ENCODE data around the gene RNF212. TPM values are rescaled to one million over a fixed set of nuclear protein-coding genes. Genes with fewer than 3 reads are reported as not detected.

RNF212 gene
- total and polyA plus RNA-seq, 10 of the 15 experiments (the other 5 are each of a cell fraction or from before 2014, with no cell fraction given): not detected

DNA sequence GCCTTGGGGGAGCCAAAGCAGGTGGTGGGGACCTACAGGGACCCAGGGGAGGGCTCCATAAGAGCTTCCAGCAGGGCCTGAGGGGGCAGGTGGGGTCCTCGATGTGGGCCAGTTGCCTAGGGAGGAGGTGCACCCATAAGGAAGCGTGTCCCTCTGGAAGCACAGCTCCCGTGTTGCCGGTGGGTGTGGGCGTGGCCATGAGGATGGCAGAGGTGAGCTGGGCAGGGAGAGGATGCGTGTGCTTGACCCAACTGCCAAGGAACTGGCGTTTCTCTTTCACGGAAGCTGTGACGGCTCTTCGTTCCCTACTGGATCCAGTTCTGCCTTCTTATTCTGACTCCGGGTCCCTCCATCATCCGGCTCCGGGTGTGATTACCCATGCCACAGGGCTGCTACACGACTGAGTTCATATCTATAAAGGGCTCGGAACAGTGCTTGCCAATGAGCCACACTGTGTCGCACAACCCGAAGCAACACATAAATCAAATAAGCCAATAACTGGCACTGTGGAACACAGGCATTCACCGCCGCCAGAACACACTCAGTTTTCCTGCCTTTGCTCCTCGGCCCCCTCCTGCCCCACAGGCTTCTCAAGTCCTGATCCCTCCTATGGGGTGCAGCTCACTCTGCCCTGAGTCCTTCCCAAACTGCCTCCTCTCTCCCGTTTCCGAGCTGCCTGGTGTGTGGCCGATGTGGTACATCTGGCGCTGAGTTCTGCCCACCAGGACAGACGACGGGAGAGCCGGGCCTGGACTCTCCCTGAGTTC lies 35.5 kb downstream of the RNF212 start:
- intact Hi-C loops (cut with micrococcal nuclease; ENCODE audit: unreplicated experiment): no loop called here
- ChIA-PET RAD21 (ENCODE audit: unreplicated experiment) (no interaction called here), CTCF (no interaction called here), SMC1A (ENCODE audit: uncharacterized antibody, unreplicated experiment) (no interaction called here), POLR2A (no interaction called here)
- Histone ChIP-seq H4K20me1 (ENCODE audit: control insufficient read depth, insufficient read depth) (no peaks in the 10 kb centered on the region), H3K27ac (ENCODE audit: control insufficient read depth, insufficient read depth) (no peak overlapping the region), H3K9ac (ENCODE audit: control insufficient read depth, insufficient read depth, low read length) (no peak overlapping the region), H3K27me3 (replicated peaks in 1 of 2; ENCODE audit: control insufficient read depth in 2 of 2, insufficient read depth in 2 of 2, low read length in 1 of 2) (no peaks in the 10 kb centered on the region), H3K4me3 (no peak overlapping the region), H2AFZ (ENCODE audit: control insufficient read depth, low read depth, low read length) (no peak overlapping the region), H3K4me2 (ENCODE audit: control insufficient read depth, insufficient read depth) (no peak overlapping the region), H3K9me3 (replicated peaks; ENCODE audit: control insufficient read depth, insufficient read depth, low read length) (no peaks in the 10 kb centered on the region; the same call in 2 of the 3 replicates), H3K4me1 (ENCODE audit: control insufficient read depth, insufficient read depth, low read length) (no peaks in the 10 kb centered on the region), H3K79me2 (ENCODE audit: control insufficient read depth, insufficient read depth, low read length) (no peaks in the 10 kb centered on the region), H3K36me3 (ENCODE audit: control insufficient read depth in 2 of 2, insufficient read depth in 2 of 2, low read length in 1 of 2) (no peaks in the 10 kb centered on the region)
- in situ Hi-C loops (cut with MboI): no loop called here
- FAIRE-seq: no peak
- 54% methylated on average over 27 of the region's 27 CpGs for WGBS (ENCODE audit: insufficient coverage, insufficient replicate concordance, low lambda C conversion rate, missing lambda C conversion rate)
- no peak for DNase-seq (ENCODE audit: low read depth, low spot score)
- ATAC-seq: no peak
- BruUV-seq (replicated peaks): no TSS peak
- no peak for TF ChIP-seq SUZ12 (IDR thresholded peaks at IDR 0.05; ENCODE audit: unreplicated experiment)
- TF ChIP-seq, protein P1, sequence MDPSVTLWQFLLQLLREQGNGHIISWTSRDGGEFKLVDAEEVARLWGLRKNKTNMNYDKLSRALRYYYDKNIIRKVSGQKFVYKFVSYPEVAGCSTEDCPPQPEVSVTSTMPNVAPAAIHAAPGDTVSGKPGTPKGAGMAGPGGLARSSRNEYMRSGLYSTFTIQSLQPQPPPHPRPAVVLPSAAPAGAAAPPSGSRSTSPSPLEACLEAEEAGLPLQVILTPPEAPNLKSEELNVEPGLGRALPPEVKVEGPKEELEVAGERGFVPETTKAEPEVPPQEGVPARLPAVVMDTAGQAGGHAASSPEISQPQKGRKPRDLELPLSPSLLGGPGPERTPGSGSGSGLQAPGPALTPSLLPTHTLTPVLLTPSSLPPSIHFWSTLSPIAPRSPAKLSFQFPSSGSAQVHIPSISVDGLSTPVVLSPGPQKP (IDR thresholded peaks at IDR 0.05; ENCODE audit: low read depth, low read length): no peak
- no peak for TF ChIP-seq RUNX3 (IDR thresholded peaks at IDR 0.05; ENCODE audit: low read length)
- no peak for TF ChIP-seq CBX5 (IDR thresholded peaks at IDR 0.05; ENCODE audit: low read depth)
- TF ChIP-seq NFXL1 (IDR thresholded peaks at IDR 0.05; ENCODE audit: borderline replicate concordance): no peak
- TF ChIP-seq, protein P2, sequence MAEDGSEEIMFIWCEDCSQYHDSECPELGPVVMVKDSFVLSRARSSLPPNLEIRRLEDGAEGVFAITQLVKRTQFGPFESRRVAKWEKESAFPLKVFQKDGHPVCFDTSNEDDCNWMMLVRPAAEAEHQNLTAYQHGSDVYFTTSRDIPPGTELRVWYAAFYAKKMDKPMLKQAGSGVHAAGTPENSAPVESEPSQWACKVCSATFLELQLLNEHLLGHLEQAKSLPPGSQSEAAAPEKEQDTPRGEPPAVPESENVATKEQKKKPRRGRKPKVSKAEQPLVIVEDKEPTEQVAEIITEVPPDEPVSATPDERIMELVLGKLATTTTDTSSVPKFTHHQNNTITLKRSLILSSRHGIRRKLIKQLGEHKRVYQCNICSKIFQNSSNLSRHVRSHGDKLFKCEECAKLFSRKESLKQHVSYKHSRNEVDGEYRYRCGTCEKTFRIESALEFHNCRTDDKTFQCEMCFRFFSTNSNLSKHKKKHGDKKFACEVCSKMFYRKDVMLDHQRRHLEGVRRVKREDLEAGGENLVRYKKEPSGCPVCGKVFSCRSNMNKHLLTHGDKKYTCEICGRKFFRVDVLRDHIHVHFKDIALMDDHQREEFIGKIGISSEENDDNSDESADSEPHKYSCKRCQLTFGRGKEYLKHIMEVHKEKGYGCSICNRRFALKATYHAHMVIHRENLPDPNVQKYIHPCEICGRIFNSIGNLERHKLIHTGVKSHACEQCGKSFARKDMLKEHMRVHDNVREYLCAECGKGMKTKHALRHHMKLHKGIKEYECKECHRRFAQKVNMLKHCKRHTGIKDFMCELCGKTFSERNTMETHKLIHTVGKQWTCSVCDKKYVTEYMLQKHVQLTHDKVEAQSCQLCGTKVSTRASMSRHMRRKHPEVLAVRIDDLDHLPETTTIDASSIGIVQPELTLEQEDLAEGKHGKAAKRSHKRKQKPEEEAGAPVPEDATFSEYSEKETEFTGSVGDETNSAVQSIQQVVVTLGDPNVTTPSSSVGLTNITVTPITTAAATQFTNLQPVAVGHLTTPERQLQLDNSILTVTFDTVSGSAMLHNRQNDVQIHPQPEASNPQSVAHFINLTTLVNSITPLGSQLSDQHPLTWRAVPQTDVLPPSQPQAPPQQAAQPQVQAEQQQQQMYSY (CRISPR knock-in tag; IDR thresholded peaks at IDR 0.05): no peak
- no peak for TF ChIP-seq RB1 (IDR thresholded peaks at IDR 0.05; ENCODE audit: borderline replicate concordance)
- no peak for TF ChIP-seq SMAD1 (IDR thresholded peaks at IDR 0.05; ENCODE audit: low read depth, partially characterized antibody)
- no peak for TF ChIP-seq GABPA (IDR thresholded peaks at IDR 0.05; ENCODE audit: low read depth)
- no peak for TF ChIP-seq MXI1 (IDR thresholded peaks at IDR 0.05; ENCODE audit: low read depth, low read length)
- TF ChIP-seq BCL3 (IDR thresholded peaks at IDR 0.05; ENCODE audit: borderline replicate concordance, insufficient read depth, low read depth, low read length, poor library complexity, severe bottlenecking): no peak
- TF ChIP-seq HDGF (IDR thresholded peaks at IDR 0.05): no peak
- no peak for TF ChIP-seq FOXM1 (IDR thresholded peaks at IDR 0.05; ENCODE audit: low read depth, low read length)
- TF ChIP-seq ZBTB33 (IDR thresholded peaks at IDR 0.05): no peak
- no peak for TF ChIP-seq HCFC1 (IDR thresholded peaks at IDR 0.05; ENCODE audit: low read length)
- no peak for TF ChIP-seq DPF2 (IDR thresholded peaks at IDR 0.05)
- no peak for TF ChIP-seq MEF2A (IDR thresholded peaks at IDR 0.05; ENCODE audit: insufficient read depth, low read depth, low read length)

All from GM12878 (cell line).